ENCODE data around the gene UGGT1.

Gene UGGT1, protein sequence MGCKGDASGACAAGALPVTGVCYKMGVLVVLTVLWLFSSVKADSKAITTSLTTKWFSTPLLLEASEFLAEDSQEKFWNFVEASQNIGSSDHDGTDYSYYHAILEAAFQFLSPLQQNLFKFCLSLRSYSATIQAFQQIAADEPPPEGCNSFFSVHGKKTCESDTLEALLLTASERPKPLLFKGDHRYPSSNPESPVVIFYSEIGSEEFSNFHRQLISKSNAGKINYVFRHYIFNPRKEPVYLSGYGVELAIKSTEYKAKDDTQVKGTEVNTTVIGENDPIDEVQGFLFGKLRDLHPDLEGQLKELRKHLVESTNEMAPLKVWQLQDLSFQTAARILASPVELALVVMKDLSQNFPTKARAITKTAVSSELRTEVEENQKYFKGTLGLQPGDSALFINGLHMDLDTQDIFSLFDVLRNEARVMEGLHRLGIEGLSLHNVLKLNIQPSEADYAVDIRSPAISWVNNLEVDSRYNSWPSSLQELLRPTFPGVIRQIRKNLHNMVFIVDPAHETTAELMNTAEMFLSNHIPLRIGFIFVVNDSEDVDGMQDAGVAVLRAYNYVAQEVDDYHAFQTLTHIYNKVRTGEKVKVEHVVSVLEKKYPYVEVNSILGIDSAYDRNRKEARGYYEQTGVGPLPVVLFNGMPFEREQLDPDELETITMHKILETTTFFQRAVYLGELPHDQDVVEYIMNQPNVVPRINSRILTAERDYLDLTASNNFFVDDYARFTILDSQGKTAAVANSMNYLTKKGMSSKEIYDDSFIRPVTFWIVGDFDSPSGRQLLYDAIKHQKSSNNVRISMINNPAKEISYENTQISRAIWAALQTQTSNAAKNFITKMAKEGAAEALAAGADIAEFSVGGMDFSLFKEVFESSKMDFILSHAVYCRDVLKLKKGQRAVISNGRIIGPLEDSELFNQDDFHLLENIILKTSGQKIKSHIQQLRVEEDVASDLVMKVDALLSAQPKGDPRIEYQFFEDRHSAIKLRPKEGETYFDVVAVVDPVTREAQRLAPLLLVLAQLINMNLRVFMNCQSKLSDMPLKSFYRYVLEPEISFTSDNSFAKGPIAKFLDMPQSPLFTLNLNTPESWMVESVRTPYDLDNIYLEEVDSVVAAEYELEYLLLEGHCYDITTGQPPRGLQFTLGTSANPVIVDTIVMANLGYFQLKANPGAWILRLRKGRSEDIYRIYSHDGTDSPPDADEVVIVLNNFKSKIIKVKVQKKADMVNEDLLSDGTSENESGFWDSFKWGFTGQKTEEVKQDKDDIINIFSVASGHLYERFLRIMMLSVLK (N-terminal part only)

GRCh38 chr2:128090945-128091725 lies at the start of gene UGGT1:
Gene UGGT1, plus strand, starts transcription at chr2:128091200. Its CDS starts 158 bp downstream, at chr2:128091358.
- peaks cover 35% of the 10 kb centered on the region for H3K4me1 Mint-ChIP-seq (ENCODE audit: low read depth)
- peak within 1 kb of the TSS; percentile 82 for H3K27ac Mint-ChIP-seq
- no peaks in the 10 kb centered on the region for H3K27me3 Mint-ChIP-seq (ENCODE audit: low read depth)

GRCh38 chr2:128041561-128041960 lies 49.4 kb upstream of the UGGT1 start:
- Mint-ChIP-seq H3K27ac (no peak overlapping the region), H3K4me1 (ENCODE audit: low read depth) (peaks cover 2% of the 10 kb centered on the region), H3K36me3 (ENCODE audit: low read depth) (peaks cover 2% of the 10 kb centered on the region), H3K27me3 (ENCODE audit: low read depth) (peaks cover 9% of the 10 kb centered on the region), H3K4me3 (no peak overlapping the region), H3K9me3 (peaks cover 44% of the 10 kb centered on the region)

More at GRCh38 chr2:128090945-128091725, at the start of gene UGGT1:
- Mint-ChIP-seq H3K9me3 (no peaks in the 10 kb centered on the region), H3K4me3 (peak within 1 kb of the TSS; percentile 88), H3K36me3 (ENCODE audit: low read depth) (peaks cover 8% of the 10 kb centered on the region)

GRCh38 chr2:128043041-128043440 lies 48.0 kb upstream of the UGGT1 start:
- Mint-ChIP-seq H3K4me1 (ENCODE audit: low read depth) (no peaks in the 10 kb centered on the region), H3K36me3 (ENCODE audit: low read depth) (no peaks in the 10 kb centered on the region), H3K9me3 (peaks cover 37% of the 10 kb centered on the region), H3K27me3 (ENCODE audit: low read depth) (peaks cover 13% of the 10 kb centered on the region), H3K4me3 (no peak overlapping the region), H3K27ac (no peak overlapping the region)

DNA sequence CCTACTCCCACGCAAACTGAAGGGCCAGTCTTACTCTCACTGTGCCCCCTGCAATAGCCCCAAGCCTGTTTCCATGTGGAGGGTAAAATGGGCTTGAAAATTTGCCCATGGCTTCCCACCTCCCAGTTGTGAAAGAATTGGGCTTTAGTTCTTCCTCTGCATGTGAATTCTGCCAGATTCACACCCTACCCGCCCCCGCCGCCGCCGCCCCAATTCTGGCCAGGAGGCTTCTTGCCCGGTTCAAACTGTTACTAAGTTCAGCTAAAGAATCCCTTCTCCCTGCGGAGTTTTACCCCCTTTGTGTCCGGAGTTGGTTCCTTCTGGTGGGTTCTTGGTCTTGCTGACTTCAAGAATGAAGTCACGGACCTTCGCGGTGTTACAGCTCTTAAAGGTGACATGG lies 37.7 kb upstream of the UGGT1 start:
- H3K27ac Mint-ChIP-seq: no peak overlapping the region
- no peak overlapping the region for H3K4me3 Mint-ChIP-seq
- H3K4me1 Mint-ChIP-seq (ENCODE audit: low read depth): no peaks in the 10 kb centered on the region
- peaks cover 13% of the 10 kb centered on the region for H3K9me3 Mint-ChIP-seq
- no peaks in the 10 kb centered on the region for H3K36me3 Mint-ChIP-seq (ENCODE audit: low read depth)
- peaks cover 26% of the 10 kb centered on the region for H3K27me3 Mint-ChIP-seq (ENCODE audit: low read depth)

DNA sequence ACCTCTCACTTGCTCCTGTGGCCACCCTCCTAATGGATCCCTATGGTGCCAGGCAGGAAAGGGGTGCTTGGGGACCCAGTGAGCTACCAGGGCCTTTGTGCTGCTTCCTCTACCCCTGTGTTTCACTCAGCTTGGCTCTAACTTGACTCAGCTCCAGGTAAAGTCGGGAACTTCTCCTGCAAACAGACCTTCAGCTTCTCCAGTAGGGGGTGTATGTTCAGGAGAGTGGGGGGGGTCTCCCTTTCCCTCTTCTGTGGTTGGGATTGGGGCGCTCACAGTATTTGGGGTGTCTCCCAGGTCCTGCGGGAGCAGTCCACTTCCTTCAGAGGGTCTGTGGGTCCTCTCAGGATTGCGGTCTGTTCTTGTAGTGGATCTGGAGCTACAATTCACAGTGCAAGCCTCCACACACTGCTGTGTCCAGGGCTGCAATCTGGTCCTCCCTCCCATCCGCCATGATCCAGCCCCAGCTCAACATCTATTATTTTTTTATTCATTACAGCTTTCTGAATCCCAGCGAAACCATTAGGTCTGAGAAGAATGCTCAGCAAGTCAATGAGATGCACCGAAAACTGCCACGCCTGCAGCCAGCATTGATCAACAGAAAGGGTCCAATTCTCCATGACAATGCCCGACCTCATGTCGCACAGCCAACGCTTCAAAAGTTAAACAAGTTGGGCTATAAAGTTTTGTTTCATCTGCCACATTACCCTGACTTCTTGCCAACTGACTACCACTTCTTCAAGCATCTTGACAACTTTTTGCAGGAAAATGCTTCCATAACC lies 36.7 kb upstream of the UGGT1 start:
- H3K4me1 Mint-ChIP-seq (ENCODE audit: low read depth): no peaks in the 10 kb centered on the region
- no peak overlapping the region for H3K27ac Mint-ChIP-seq
- no peak overlapping the region for H3K4me3 Mint-ChIP-seq
- H3K36me3 Mint-ChIP-seq (ENCODE audit: low read depth): no peaks in the 10 kb centered on the region
- peaks cover 11% of the 10 kb centered on the region for H3K9me3 Mint-ChIP-seq
- peaks cover 22% of the 10 kb centered on the region for H3K27me3 Mint-ChIP-seq (ENCODE audit: low read depth)

DNA sequence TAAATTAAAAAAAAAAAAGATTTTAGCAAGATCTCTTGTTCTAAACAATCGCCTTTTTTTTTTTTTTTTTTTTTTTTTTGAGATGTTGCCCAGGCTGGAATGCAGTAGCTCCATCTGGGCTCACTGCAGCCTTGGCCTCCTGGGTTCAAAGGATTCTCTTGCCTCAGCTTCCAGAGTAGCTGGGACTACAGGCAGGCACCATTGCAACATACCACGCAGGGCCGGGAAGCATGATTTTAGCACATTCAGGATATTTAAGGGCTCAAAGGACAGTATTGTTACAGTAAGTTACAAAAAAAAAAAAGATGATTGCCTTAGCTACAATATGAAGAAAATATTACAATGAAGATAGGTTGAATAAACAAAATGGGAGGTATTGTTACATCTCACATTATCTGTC lies 33.7 kb upstream of the UGGT1 start:
- H3K27me3 Mint-ChIP-seq (ENCODE audit: low read depth): peaks cover 3% of the 10 kb centered on the region
- no peak overlapping the region for H3K27ac Mint-ChIP-seq
- no peaks in the 10 kb centered on the region for H3K36me3 Mint-ChIP-seq (ENCODE audit: low read depth)
- H3K4me3 Mint-ChIP-seq: no peak overlapping the region
- H3K4me1 Mint-ChIP-seq (ENCODE audit: low read depth): no peaks in the 10 kb centered on the region
- no peaks in the 10 kb centered on the region for H3K9me3 Mint-ChIP-seq

- Mint-ChIP-seq H3K4me1 (ENCODE audit: low read depth) (no peaks in the 10 kb centered on the region), H3K9me3 (no peaks in the 10 kb centered on the region), H3K27me3 (ENCODE audit: low read depth) (no peaks in the 10 kb centered on the region), H3K36me3 (ENCODE audit: low read depth) (no peaks in the 10 kb centered on the region), H3K27ac (no peak overlapping the region), H3K4me3 (no peak overlapping the region)
These were observed 32.9 kb upstream of the UGGT1 start for GRCh38 chr2:128058114-128058513.

GRCh38 chr2:128062571-128062970 lies 28.4 kb upstream of the UGGT1 start:
- Mint-ChIP-seq H3K27me3 (ENCODE audit: low read depth) (no peaks in the 10 kb centered on the region), H3K36me3 (ENCODE audit: low read depth) (no peaks in the 10 kb centered on the region), H3K27ac (no peak overlapping the region)

GRCh38 chr2:128064353-128064752 lies 26.6 kb upstream of the UGGT1 start:
- no peak overlapping the region for H3K27ac Mint-ChIP-seq
- no peaks in the 10 kb centered on the region for H3K4me1 Mint-ChIP-seq (ENCODE audit: low read depth)
- H3K36me3 Mint-ChIP-seq (ENCODE audit: low read depth): no peaks in the 10 kb centered on the region
- no peak overlapping the region for H3K4me3 Mint-ChIP-seq
- no peaks in the 10 kb centered on the region for H3K27me3 Mint-ChIP-seq (ENCODE audit: low read depth)
- H3K9me3 Mint-ChIP-seq: no peaks in the 10 kb centered on the region

More at GRCh38 chr2:128062571-128062970, 28.4 kb upstream of the UGGT1 start:
- H3K4me3 Mint-ChIP-seq: no peak overlapping the region
- H3K9me3 Mint-ChIP-seq: no peaks in the 10 kb centered on the region
- H3K4me1 Mint-ChIP-seq (ENCODE audit: low read depth): no peaks in the 10 kb centered on the region

- no peaks in the 10 kb centered on the region for H3K36me3 Mint-ChIP-seq (ENCODE audit: low read depth)
- H3K27ac Mint-ChIP-seq: no peak overlapping the region
- no peak overlapping the region for H3K4me3 Mint-ChIP-seq
- no peaks in the 10 kb centered on the region for H3K27me3 Mint-ChIP-seq (ENCODE audit: low read depth)
- no peaks in the 10 kb centered on the region for H3K9me3 Mint-ChIP-seq
- H3K4me1 Mint-ChIP-seq (ENCODE audit: low read depth): no peaks in the 10 kb centered on the region
These were observed 21.2 kb upstream of the UGGT1 start for GRCh38 chr2:128069769-128070168.

GRCh38 chr2:128073278-128073677 lies 17.7 kb upstream of the UGGT1 start:
- H3K27ac Mint-ChIP-seq: no peak overlapping the region
- peaks cover 3% of the 10 kb centered on the region for H3K4me1 Mint-ChIP-seq (ENCODE audit: low read depth)
- no peaks in the 10 kb centered on the region for H3K27me3 Mint-ChIP-seq (ENCODE audit: low read depth)
- H3K36me3 Mint-ChIP-seq (ENCODE audit: low read depth): no peaks in the 10 kb centered on the region
- H3K9me3 Mint-ChIP-seq: no peaks in the 10 kb centered on the region
- no peak overlapping the region for H3K4me3 Mint-ChIP-seq

GRCh38 chr2:128076461-128077106 lies 14.4 kb upstream of the UGGT1 start:
- Mint-ChIP-seq H3K4me3 (no peak overlapping the region), H3K27ac (no peak overlapping the region), H3K27me3 (ENCODE audit: low read depth) (peaks cover 10% of the 10 kb centered on the region), H3K36me3 (ENCODE audit: low read depth) (no peaks in the 10 kb centered on the region), H3K9me3 (no peaks in the 10 kb centered on the region), H3K4me1 (ENCODE audit: low read depth) (peaks cover 3% of the 10 kb centered on the region)

DNA sequence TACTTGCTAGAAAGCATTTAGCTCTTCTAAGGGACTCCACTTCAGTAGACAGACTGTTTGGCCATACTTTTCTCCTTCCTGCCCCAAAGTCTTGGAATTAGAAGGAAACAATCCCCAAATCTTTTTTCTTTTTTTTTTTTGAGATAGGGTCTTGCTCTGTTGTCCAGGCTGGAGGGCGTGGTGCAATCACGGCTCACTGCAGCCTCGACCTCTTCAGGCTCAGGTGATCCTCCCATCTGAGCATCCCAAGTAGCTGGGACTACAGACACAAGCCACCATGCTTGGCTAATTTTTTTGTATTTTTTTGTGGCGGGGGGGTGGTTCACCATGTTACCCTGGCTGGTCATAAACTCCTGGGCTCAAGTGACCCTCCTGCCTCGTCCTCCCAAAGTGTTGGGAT lies 6.2 kb upstream of the UGGT1 start:
- no peaks in the 10 kb centered on the region for H3K36me3 Mint-ChIP-seq (ENCODE audit: low read depth)
- H3K9me3 Mint-ChIP-seq: peaks cover 5% of the 10 kb centered on the region
- H3K4me1 Mint-ChIP-seq (ENCODE audit: low read depth): peaks cover 5% of the 10 kb centered on the region
- no peak overlapping the region for H3K27ac Mint-ChIP-seq
- no peak overlapping the region for H3K4me3 Mint-ChIP-seq
- peaks cover 10% of the 10 kb centered on the region for H3K27me3 Mint-ChIP-seq (ENCODE audit: low read depth)
